Activated naive CD8-positive, alpha-beta T cell treated with anti-CD3 and anti-CD28 coated beads, Interleukin-2, amount 50 U/mL, for 24 hours (primary cell): ENCODE measurements around the gene SUN1.

Experiments used
- ATAC-seq: fragments of 150-1000 bp; cut with Tn5 transposase; one replicate; pipeline ENCODE4 v1.10.0; 2021
- DNase-seq: peaks from one replicate; pipeline ENCODE4 v3.0.0; 2021
- H3K27ac Mint-ChIP-seq: one replicate; pipeline ENCODE4 v1.8.0; 2021; ENCODE audit warnings: mild to moderate bottlenecking, mixed read lengths
- H3K27me3 Mint-ChIP-seq: one replicate; pipeline ENCODE4 v1.8.0; 2021; ENCODE audit warnings: mixed read lengths
- H3K36me3 Mint-ChIP-seq: one replicate; pipeline ENCODE4 v1.8.0; 2021; ENCODE audit warnings: low read depth, mixed read lengths
- H3K4me1 Mint-ChIP-seq: one replicate; pipeline ENCODE4 v1.8.0; 2021; ENCODE audit warnings: mixed read lengths
- H3K4me3 Mint-ChIP-seq: one replicate; pipeline ENCODE4 v1.8.0; 2021; ENCODE audit warnings: mild to moderate bottlenecking, moderate library complexity, mixed read lengths
- H3K9me3 Mint-ChIP-seq: one replicate; pipeline ENCODE4 v1.8.0; 2021; ENCODE audit warnings: mixed read lengths

Gene SUN1

GRCh38 chr7:889391-889790 is 57.1 kb downstream of the SUN1 start:
- Mint-ChIP-seq H3K27me3 (no peaks in the 10 kb centered on the region), H3K36me3 (peaks cover 14% of the 10 kb centered on the region), H3K27ac (no peak overlapping the region), H3K9me3 (no peaks in the 10 kb centered on the region), H3K4me1 (peaks cover 3% of the 10 kb centered on the region), H3K4me3 (no peak overlapping the region)
- DNase-seq (no peak), ATAC-seq (no peak)

- DNase-seq (no peak), ATAC-seq (no peak)
- Mint-ChIP-seq H3K4me1 (no peaks in the 10 kb centered on the region), H3K9me3 (no peaks in the 10 kb centered on the region), H3K36me3 (peaks cover 22% of the 10 kb centered on the region), H3K27ac (no peak overlapping the region), H3K27me3 (no peaks in the 10 kb centered on the region), H3K4me3 (no peak overlapping the region)
Measured at GRCh38 chr7:890868-891267, 58.6 kb downstream of the SUN1 start.

GRCh38 chr7:891291-891690 is 59.0 kb downstream of the SUN1 start:
- no peak overlapping the region for H3K4me3 Mint-ChIP-seq
- H3K9me3 Mint-ChIP-seq: no peaks in the 10 kb centered on the region
- ATAC-seq: no peak
- no peaks in the 10 kb centered on the region for H3K27me3 Mint-ChIP-seq
- H3K27ac Mint-ChIP-seq: no peak overlapping the region
- H3K36me3 Mint-ChIP-seq: peaks cover 26% of the 10 kb centered on the region
- no peaks in the 10 kb centered on the region for H3K4me1 Mint-ChIP-seq
- DNase-seq: no peak

DNA sequence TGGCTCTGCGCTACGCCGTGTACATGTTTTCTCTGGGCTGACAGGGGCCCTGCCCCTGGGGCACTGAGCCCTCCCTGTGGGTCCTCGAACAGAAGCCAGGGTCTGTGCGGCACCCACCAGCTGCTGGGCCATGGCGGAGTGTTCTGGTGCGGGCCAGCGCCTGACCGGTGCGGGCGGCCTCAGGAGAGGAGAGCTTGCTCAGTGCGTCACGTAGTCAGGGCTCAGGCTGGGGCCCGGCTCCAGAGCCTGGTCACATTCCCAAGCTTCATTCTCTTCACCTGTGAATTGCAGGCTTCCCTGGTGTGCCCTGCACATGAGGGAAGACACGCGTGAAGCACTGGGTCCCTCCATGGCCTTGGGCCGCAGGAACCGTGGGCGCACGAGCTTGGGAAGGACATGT is 59.5 kb downstream of the SUN1 start:
- no peaks in the 10 kb centered on the region for H3K27me3 Mint-ChIP-seq
- no peaks in the 10 kb centered on the region for H3K9me3 Mint-ChIP-seq
- H3K4me3 Mint-ChIP-seq: no peak overlapping the region
- ATAC-seq (no peak), DNase-seq (no peak)
- no peak overlapping the region for H3K27ac Mint-ChIP-seq
- H3K36me3 Mint-ChIP-seq: peaks cover 27% of the 10 kb centered on the region
- H3K4me1 Mint-ChIP-seq: no peaks in the 10 kb centered on the region

GRCh38 chr7:892648-893593 is 60.6 kb downstream of the SUN1 start:
- H3K36me3 Mint-ChIP-seq: peaks cover 24% of the 10 kb centered on the region
- H3K27me3 Mint-ChIP-seq: no peaks in the 10 kb centered on the region
- no peak overlapping the region for H3K4me3 Mint-ChIP-seq
- H3K9me3 Mint-ChIP-seq: no peaks in the 10 kb centered on the region
- no peak for DNase-seq
- H3K27ac Mint-ChIP-seq: no peak overlapping the region
- no peak for ATAC-seq
- no peaks in the 10 kb centered on the region for H3K4me1 Mint-ChIP-seq

GRCh38 chr7:893686-894085 is 61.4 kb downstream of the SUN1 start:
- no peak for ATAC-seq
- peaks cover 24% of the 10 kb centered on the region for H3K36me3 Mint-ChIP-seq

GRCh38 chr7:894164-894867 is 62.0 kb downstream of the SUN1 start:
- Mint-ChIP-seq H3K27ac (no peak overlapping the region), H3K27me3 (no peaks in the 10 kb centered on the region), H3K9me3 (no peaks in the 10 kb centered on the region), H3K4me1 (no peaks in the 10 kb centered on the region), H3K4me3 (no peak overlapping the region), H3K36me3 (peaks cover 24% of the 10 kb centered on the region)
- DNase-seq (no peak), ATAC-seq (no peak)

More at GRCh38 chr7:893686-894085, 61.4 kb downstream of the SUN1 start:
- no peak overlapping the region for H3K4me3 Mint-ChIP-seq
- H3K9me3 Mint-ChIP-seq: no peaks in the 10 kb centered on the region
- H3K27me3 Mint-ChIP-seq: no peaks in the 10 kb centered on the region
- DNase-seq: no peak
- no peak overlapping the region for H3K27ac Mint-ChIP-seq
- no peaks in the 10 kb centered on the region for H3K4me1 Mint-ChIP-seq

DNA sequence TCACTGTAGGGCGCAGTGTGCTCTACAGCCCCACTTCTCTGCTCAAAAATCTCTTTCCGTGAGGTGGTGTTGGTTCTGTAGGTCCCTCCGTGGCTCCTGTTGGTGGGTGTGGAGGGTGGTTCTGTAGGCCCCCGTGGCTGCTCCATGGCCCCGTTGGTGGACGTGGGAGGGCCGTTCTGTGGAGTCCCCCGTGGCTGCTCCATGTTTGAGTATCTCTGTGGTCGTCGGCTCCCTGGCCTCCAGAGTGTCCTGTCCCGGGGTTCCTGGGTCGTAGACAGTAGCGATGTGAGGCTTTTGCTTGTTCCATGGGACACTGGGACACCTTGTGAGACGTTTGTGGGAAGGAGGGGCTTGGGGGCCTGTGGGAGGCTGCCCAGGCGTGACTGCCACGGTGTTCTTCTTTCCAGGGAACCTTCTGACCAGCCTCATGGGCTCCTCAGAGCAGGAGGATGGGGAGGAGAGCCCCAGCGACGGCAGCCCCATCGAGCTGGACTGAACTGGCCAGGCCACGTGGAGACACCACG is 62.7 kb downstream of the SUN1 start:
- no peaks in the 10 kb centered on the region for H3K4me1 Mint-ChIP-seq
- H3K36me3 Mint-ChIP-seq: peaks cover 24% of the 10 kb centered on the region
- ATAC-seq (no peak), DNase-seq (no peak)
- no peaks in the 10 kb centered on the region for H3K27me3 Mint-ChIP-seq
- H3K4me3 Mint-ChIP-seq: no peak overlapping the region
- H3K9me3 Mint-ChIP-seq: no peaks in the 10 kb centered on the region
- no peak overlapping the region for H3K27ac Mint-ChIP-seq

- ATAC-seq (no peak), DNase-seq (no peak)
- Mint-ChIP-seq H3K4me1 (no peaks in the 10 kb centered on the region), H3K36me3 (peaks cover 24% of the 10 kb centered on the region), H3K27me3 (no peaks in the 10 kb centered on the region), H3K9me3 (no peaks in the 10 kb centered on the region), H3K4me3 (no peak overlapping the region), H3K27ac (no peak overlapping the region)
Measured at GRCh38 chr7:895451-896052, 63.3 kb downstream of the SUN1 start.

DNA sequence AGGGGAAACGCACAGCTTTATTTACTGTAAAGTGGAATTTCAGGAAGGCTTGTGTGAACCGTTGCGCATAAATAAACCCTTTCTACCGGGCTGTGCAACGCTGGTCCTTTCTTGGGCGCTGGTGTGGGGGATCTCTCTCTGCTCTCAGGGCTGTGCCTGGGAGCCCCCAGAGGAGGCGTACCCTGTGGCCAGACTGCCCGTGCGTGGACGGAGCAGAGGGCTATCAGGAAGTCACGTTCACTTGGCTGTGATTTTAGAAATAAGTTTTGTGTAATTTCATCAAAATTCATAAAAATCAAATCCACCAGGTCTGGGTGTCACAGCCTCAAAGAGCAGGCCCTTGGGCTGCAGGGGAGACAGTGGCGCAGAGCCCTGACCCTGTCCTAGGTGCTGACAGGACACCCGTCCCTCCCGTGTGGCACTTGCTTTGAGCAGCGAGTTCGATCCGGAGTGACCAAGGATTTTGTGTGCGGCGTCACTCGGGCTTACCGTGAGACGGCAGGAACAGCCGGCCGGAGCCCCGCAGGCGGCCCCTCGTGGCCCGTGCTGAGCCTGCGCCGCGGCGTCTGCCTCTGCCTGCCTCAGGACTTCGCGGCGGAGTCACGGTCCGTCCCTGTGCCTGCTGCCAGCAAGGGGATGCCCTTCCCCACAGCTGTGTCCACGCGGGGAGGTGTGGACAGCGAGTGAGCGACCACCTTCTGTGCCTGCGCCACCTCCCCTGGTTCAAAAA is 64.2 kb downstream of the SUN1 start:
- Mint-ChIP-seq H3K4me3 (no peak overlapping the region), H3K4me1 (no peaks in the 10 kb centered on the region), H3K27me3 (no peaks in the 10 kb centered on the region), H3K9me3 (no peaks in the 10 kb centered on the region), H3K27ac (no peak overlapping the region), H3K36me3 (peaks cover 24% of the 10 kb centered on the region)
- no peak for ATAC-seq
- no peak for DNase-seq

- H3K4me1 Mint-ChIP-seq: no peaks in the 10 kb centered on the region
- no peaks in the 10 kb centered on the region for H3K9me3 Mint-ChIP-seq
- DNase-seq (no peak), ATAC-seq (no peak)
- peaks cover 24% of the 10 kb centered on the region for H3K36me3 Mint-ChIP-seq
- H3K27me3 Mint-ChIP-seq: no peaks in the 10 kb centered on the region
- H3K4me3 Mint-ChIP-seq: no peak overlapping the region
- H3K27ac Mint-ChIP-seq: no peak overlapping the region
Measured at GRCh38 chr7:897086-897485, 64.8 kb downstream of the SUN1 start.

- Mint-ChIP-seq H3K27me3 (no peaks in the 10 kb centered on the region), H3K27ac (no peak overlapping the region), H3K9me3 (no peaks in the 10 kb centered on the region), H3K4me3 (no peak overlapping the region), H3K4me1 (no peaks in the 10 kb centered on the region), H3K36me3 (peaks cover 19% of the 10 kb centered on the region)
- ATAC-seq (no peak), DNase-seq (no peak)
Measured at GRCh38 chr7:897771-898376, 65.6 kb downstream of the SUN1 start.

DNA sequence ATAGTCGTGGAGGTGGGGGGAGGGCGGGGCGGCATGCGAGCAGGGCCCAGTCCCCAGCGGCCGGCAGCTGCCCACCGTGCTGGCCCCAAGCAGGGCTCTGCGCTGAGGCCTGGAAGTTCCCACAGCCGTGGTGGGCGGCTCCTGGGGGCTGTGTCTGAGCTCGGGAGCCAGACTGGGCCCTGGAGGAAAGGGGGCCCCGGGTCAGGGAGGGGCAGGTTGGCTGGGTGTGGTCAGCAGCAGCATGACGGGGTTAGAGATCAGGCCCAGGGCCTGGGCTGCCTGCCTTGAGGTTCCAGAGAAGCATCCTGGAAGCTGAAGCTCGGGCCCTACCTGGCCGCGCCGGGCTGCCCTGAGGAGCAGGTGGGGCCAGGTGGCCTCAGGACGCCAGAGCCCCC is 66.2 kb downstream of the SUN1 start:
- H3K4me3 Mint-ChIP-seq: no peak overlapping the region
- DNase-seq (no peak), ATAC-seq (no peak)
- no peaks in the 10 kb centered on the region for H3K27me3 Mint-ChIP-seq
- H3K36me3 Mint-ChIP-seq: peaks cover 18% of the 10 kb centered on the region
- no peaks in the 10 kb centered on the region for H3K9me3 Mint-ChIP-seq
- H3K27ac Mint-ChIP-seq: no peak overlapping the region
- H3K4me1 Mint-ChIP-seq: no peaks in the 10 kb centered on the region
